GM18867 (cell line): ENCODE results near the gene MKKS.
"Not testable (repeated sequence)": the region's sequence is repeated elsewhere in the genome, so short reads cannot be mapped to it uniquely, and the experiment has no call there.

ENCODE experiments used
- ATAC-seq: cut with Tn5 transposase; IDR thresholded peaks from one replicate; pipeline ENCODE4 v1.9.1; 2021; ENCODE audit warnings: mild to moderate bottlenecking, moderate library complexity; ENCODE audit not compliant: unreplicated experiment

The MKKS gene

DNA sequence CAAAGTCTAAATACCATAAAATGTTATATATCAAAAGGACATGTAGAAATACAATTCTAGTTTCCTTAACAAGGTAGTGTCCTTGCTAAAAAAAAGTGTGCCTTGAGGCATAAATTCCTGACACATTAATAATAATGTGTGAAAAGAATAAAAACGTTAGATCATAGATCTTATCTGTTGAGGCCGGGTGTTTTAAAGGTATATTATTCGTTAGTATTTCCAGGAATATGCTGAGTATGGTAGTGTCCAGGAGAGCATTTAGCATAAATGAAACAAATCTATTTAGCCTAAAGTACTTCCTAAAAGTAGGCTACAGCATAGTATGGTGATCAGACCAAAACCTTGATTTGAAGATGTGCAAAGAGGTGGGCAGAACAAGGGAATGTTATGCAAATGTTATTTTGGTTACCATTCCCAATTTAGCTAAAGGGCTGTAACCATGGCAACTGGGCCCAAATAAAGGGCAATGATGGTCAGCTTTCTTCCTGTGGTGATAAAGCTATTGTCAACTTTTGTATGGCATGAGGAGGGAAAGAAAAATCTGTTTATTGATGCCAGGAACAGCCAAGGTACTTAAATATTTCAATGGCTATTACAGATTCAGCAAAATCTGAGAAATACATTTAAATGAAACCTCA is 18.9 kb downstream of the MKKS start:
- no peak for ATAC-seq

DNA sequence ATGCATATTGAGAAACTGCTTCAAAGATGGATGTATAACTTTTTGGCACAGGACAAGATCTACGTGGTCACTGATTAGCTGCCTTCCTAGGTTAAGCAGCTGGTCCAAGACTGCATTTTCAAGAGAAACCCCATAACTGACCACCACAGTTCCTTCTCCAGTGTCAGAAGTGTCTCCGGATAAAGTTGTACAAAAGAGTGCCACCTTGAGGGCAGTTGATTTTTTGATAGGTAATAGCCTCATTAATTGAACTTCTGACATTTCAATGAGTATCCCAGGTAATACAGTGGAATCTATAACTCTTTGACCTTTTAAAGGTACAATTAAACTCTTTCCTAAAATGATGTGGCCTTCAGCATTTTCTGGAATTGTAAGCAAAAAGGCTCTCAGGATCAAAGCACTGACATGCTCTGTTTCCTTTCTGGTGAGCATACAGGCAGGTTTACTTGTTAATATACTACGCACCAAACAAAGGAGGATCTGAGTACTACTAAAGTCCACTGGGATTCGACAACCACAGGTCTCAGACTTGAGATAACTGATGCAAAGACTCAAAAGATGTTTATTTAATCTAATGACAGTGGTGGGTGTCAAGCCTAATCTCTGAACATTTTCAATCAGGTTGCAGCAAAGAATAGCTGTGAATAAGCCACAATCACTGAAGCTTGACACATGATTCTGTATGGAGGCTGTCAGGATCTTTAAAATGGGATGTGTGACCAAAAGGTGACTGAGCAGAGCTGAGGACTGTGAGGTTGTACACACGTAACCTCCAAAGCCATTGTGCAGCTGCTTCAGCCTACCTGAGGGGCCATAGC is 21.2 kb downstream of the MKKS start:
- ATAC-seq: no peak

DNA sequence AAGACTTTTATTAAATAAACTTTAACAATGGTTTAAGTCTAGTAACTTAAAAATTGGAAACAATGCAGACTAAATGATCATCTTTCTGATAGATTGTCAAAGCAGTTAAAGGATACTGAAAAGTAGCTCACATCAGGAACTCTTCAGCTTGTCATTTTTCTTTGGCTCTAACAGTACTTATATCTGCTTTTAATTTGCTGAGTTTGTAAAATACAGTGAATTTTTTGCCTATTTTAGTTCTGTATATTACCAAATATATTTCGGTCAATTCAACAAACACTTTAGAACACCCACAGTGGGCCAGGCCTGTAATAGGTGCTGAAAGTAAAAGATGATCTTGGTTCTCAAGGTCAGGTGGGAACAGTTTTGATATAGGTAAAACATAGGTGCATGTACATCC is 22.3 kb downstream of the MKKS start:
- no peak for ATAC-seq

DNA sequence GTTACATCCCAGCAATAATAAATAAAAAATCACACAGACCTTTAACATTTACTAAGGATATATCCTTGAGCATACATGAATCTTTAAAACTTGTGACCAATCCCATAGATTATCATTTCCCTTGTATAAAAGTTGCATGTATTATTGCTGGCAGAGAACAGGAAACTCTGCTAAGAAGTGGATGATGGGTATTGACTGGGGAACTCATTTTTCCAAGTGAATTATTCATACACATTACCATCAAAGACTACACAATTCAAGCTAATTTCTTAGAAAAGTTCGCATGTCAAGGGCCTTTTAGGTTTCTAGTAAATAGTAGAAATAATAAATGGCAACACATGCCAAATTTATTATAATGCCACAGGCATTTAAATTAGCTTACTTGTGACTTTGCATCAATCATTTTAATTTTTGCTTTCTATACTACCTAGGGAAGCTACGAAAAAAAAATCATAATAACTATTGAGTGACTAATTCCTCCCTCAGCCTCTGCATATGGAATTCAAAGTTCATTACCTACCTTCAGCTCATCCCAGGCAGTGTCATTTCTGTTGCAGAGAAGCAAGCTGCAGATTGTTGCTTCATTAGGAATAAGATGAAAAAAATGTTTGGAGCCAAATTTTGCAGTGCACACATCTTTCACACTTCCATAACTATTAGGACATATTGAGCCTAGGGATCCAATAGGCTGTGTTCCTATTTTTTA is 25.8 kb downstream of the MKKS start:
- ATAC-seq: no peak

DNA sequence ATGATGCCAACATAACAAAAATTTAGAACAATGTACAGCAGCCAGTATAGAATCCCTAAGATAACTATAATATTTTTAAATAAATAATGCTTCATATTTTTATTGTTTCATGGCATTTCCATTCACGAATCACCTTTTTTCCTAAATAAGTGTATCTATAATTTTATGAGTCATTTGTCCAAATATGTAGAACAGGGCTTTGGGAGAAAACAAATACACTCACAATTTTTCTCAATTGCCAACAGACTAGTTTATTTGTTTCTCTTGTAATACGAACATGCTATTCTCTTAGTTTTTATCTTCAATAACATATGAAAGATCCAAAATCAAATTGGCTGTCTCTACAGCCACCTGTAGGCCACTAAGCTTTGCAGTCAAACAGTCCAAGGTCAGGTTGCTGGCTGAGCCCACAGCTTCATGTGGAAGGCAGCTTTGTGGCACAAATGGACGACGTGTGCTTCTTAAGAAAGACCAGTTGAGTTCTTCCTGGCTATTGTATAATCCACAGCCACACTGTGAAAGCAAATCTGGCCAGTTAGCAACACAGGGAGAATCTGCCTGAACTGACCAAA is 29.0 kb downstream of the MKKS start:
- ATAC-seq: no peak

DNA sequence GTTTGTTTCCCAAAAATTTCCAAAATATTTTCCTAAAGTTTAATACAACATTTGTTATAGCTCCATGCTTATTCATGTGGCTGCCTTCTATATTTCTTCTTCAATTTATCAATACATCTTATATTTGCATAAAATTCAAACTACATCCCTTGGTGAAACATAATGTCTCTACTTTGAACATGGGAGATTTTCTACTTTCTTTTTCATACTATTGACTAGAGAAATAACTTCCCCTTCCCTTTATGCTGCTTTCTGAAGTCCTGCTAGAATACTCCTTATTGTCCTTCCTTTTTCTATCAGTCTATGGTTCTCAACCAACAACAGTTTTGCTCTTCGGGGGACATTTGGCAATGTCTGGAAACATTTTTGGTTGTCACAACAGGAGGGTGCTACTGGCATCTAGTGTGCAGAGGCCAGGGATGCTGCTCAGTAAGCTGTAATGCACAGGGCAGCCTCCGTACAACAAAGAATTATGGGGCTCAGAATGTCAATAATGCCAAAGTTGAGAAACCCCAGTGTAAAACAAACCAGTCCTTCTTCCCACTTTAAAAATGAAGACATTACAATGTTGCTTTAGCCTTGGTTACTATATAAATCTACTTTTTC is 29.9 kb downstream of the MKKS start:
- no peak for ATAC-seq

DNA sequence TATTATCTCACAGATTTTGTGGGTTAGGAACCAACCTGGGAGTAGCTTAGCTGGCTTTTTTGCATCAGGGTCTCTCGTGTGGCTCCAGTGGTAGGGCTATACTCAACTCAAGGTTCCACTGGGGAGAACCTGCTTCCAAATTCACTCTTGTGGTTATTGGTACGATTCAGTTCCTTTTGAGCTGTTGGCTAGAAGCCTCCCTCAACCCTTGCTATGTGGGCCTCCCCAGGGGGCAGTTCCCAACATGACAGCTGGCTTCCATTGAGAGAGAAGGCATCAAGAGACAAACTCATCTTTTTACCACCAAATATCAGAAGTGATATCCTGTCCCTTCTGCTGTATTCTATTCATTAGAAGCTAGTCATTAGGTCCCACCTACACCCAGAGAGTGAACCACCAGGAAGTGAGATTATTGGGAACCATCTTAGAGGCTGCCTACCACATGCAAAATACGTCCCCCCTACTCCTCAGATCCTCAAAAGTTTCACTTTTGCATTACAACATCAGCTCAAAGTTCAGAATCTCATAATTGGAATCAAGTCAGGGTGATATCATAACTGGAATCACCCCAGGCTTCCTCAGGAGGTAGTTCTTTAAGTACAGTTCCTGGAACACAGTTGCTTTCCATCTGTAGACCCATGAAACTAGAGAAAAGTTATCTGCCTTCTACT is 30.9 kb downstream of the MKKS start:
- ATAC-seq: no peak

DNA sequence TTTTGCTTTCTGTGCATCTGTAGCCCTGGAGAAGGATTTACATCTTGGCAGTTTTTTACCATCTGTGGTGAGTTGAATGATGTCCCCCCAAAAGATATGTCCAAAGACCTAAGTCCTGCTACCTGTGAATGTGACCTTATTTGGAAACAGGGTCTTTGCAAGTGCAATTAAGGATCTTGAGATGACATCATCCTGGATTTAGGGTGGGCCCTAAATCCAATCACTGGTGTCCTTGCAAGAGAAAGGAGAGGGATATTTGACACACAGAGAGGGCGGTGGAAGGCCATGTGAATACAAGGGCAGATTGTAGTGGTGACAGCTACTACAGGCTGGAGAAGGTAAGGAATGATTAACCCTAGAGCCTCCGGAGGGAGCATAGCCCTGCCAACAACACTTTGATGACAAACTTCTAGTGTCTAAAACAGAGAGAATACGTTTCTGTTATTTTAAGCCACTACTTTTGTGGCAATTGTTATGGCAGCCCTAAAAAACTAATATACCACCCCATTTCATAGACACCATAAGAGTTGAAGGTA is 35.1 kb downstream of the MKKS start:
- no peak for ATAC-seq

DNA sequence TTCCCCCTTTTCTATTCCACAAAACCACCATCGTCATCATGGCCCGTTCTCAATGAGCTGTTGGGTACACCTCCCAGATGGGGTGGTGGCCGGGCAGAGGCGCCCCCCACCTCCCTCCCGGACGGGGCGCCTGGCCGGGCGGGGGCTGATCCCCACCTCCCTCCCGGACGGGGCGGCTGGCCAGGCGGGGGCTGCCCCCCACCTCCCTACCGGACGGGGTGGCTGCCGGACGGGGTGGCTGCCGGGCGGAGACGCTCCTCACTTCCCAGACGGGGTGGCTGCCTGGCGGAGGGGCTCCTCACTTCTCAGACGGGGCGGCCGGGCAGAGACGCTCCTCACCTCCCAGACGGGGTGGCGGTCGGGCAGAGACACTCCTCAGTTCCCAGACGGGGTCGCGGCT is 39.3 kb downstream of the MKKS start:
- ATAC-seq: not testable (repeated sequence)

DNA sequence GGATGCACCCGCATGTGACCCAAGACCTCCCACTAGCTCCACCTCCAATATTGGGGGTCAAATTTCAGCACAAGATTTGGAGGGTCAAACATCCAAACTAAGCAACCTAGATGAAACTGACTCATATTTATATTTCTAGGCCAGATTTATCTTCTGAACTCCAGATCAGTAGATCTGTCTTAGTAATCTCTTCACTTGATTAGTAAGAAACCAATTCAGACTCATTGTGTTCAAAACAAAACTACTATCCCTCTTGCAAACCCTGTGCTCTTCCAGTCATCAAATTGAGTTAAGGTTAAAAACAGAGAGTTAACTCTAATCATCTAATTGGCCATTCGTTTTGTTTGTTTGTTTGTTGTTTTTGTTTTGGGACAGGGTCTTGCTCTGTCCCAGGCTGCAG is 43.3 kb downstream of the MKKS start:
- ATAC-seq: no peak

DNA sequence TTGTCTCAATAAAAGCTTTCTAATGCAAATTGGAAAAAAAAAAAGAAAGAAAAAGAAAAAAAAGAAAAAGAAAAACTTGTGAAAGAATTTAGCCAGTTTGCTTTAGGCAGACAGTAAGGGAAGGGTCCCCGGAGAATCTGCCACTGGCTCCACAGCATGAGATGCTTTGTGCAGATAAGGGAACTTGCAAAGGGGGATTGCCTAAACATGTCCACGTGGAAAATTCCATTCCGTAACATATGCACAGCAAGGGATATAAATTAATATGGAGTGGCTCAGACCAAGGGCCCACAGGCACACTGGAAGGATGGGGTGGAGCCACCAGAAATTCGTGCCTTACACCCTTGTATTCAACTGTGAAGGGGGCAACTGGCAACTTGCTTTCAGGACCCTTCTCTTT is 45.4 kb downstream of the MKKS start:
- ATAC-seq: no peak

DNA sequence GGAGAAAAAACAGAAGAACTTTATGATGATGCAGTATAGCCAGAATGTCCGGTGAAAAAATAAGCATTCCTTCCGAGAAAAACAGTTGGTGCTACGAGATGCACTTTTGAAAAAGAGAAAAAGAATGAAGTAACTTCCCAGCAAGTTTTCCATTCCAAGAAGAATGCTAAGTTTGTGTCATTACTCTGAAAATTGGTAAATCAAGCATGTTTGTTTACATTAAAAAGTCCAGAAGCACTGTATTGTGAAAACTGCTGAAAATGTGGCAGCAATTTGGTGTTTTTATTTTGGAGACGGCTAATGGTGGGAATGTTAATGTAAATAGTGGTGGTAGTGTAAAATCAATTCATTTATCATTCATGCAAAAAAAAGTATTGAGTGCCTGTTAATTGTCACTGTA is 46.3 kb downstream of the MKKS start:
- no peak for ATAC-seq

DNA sequence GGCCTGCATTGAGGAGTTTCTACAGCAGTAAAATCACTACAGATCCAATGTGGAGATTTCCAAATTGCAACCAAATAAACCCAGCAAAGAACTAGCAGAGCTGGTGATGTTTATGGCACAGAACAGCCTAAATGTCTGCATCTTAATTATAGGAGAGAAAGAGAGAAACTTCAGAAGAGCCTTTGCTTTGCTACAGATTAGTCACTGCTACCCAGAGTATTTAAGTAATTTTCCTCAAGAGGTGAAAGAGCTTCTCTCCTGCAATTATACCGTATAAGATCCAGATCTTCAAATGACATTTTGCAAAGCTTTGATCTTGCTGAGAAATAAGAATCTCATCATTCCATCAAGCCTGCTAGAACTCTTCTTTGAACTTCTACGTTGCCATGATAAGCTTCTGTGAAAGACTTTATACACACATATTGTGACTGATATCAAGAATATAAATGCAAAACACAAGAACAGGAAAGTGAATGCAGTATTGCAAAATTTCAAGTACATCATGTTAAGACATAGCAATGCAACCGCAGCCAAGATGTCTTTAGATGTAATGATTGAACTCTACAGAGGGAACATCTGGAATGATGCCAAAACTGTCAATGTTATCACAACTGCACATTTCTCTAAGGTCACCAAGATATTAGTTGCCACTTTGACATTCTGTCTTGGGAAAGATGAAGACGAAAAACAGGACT is 48.0 kb downstream of the MKKS start:
- ATAC-seq: no peak

DNA sequence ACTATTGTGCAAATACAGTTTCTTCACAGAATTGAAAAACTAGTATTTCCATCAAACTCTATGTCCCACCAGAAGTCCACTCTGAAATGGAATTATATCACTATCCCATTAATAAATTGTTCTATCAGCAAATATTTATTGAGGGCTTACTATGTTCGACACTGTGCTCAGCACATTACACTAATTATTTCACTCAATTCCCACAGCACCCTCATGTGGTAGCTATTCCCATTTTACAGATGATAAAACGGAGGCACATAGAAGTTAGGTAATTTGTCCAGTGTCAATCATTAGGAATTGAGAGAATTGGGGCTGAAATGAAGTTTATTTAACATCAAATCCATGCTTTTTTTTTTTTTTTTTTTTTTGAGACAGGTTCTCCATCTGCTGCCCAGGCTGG is 52.5 kb downstream of the MKKS start:
- no peak for ATAC-seq

DNA sequence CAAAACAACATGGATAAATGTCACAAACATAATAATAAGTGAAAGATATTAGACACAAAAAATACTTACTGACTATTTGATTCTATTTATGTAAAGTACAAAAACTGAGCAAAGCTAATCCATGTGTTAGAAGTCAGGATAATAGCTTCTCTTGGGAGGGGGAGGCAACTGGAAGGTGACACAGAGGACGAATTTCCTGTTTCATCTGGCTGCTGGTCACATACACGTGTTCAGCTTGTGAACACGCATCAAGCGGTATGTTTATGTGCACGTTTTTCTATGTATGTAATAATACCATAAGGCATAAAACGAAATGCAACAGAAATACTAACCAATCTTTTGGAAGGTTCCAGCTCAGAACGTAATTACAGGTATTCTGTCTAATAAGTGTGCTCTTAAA is 54.3 kb downstream of the MKKS start:
- no peak for ATAC-seq

DNA sequence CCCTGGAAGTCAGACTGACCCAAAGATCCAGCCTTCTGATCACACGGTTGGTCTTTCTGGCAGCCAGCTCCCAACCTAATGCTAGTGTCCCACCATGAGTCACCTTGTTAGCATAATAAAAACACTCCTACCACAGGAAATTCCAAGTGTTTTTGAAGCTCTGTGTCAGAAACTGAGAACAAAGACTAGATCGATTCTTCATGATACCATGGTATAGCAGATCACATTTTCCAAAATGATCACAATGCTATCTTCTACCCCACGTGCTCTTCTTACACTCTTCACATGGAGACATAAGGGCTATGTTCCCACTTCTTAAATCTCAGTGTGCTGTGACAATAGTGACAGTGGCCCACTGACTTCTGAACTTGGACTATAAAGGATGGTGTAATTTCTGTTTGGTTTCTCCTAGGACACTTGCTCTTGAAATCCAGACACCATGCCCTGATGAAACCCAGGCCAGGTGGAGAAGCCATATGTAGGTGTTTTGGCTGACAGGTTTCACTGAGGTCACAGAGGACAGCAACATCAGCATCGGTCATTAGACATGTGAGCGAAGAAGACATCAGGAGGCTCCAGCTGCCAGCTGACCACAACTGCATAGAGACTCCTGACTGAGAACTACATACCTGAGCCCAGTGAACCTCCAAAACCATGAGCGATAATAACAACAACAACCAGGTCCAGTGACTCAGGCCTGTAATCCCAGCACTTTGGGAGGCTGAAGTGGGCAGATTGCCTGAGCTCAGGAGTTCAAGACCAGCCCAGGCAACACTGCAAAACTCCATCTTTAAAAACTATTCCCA is 57.5 kb downstream of the MKKS start:
- no peak for ATAC-seq

DNA sequence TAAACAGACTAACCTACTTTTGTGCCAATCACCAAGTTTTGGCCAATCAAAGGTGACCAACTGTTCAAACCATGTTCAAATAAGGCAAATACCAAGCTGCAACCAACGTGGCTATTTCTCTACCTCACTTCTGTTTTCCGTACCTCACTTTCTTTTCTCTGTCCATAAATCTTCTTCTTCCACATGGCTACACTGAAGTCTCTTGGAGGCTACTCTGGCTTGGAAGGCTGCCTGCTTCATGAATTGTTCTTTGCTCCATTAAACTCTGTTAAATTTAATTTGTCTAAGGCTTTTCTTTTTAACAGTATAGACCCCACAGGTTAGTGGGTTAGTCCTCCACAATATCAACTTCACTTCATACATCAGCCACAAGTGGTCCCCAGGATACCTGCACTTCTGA is 58.8 kb downstream of the MKKS start:
- no peak for ATAC-seq

DNA sequence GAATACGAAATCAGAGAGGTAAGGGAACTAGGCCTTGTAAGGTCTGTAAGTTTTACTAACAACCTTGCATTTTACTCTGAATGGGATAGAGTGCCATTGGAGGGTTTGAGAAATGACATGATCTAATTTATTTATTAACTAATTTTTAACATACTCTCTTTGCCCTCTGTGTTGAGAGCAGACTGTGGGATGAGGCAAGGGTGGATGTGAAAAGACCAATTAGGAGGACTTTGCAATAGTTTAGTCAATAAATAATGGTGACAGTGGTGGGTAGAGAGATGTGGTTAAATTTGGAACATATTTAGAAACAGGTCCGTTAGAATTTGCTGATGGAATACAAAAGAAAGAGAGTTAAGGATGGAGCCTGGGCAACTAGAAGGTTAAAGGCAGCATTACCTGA is 60.0 kb downstream of the MKKS start:
- no peak for ATAC-seq

DNA sequence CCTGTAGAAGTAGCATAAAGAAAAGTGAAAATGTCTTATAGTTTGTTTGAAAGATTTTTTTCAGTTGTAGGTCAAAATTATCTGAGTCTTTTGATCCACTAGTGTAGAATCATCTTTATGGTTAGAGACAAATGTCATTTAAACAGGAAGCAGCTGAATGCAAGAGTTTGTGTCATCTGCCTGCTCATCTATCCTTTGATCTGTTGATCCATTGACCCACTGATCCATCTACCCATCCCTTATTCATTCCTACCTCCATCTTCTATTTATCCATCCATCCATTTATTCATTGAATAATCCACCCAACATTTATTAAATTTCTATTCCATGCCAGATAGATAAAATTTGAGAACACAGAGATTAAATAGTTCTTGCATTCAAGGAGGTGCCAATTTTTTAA is 62.6 kb downstream of the MKKS start:
- ATAC-seq: no peak
